Esophagus muscularis mucosa (tissue), 3 donors: ENCODE measurements around the gene OBI1.

Experiments
- POLR2A ChIP-seq: fragments of 450-650 bp; IDR thresholded peaks from one replicate; pipeline ENCODE4 v1.6.1; 2017; ENCODE audit warnings: antibody characterized with exemption, moderate library complexity, mild to moderate bottlenecking, low read depth
- TF ChIP-seq, protein P1 (sequence below), 3 experiments: fragments of 200-600 bp in 2 of 3; fragments of 450-650 bp in 1 of 3; sonication (generic) in 2 of 3; IDR thresholded peaks; one replicate each; pipeline ENCODE4 v1.5.1; 2017 to 2019; ENCODE audit warnings: antibody characterized with exemption in 3 of 3, mild to moderate bottlenecking in 2 of 3, moderate library complexity in 1 of 3

- TF ChIP-seq POLR2A, result no peak
- TF ChIP-seq, protein P1, sequence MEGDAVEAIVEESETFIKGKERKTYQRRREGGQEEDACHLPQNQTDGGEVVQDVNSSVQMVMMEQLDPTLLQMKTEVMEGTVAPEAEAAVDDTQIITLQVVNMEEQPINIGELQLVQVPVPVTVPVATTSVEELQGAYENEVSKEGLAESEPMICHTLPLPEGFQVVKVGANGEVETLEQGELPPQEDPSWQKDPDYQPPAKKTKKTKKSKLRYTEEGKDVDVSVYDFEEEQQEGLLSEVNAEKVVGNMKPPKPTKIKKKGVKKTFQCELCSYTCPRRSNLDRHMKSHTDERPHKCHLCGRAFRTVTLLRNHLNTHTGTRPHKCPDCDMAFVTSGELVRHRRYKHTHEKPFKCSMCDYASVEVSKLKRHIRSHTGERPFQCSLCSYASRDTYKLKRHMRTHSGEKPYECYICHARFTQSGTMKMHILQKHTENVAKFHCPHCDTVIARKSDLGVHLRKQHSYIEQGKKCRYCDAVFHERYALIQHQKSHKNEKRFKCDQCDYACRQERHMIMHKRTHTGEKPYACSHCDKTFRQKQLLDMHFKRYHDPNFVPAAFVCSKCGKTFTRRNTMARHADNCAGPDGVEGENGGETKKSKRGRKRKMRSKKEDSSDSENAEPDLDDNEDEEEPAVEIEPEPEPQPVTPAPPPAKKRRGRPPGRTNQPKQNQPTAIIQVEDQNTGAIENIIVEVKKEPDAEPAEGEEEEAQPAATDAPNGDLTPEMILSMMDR (IDR thresholded peaks at IDR 0.05), result no peak
Observed at GRCh38 chr13:78572459-78572858, 86.5 kb downstream of the OBI1 start.
